Endothelial cell of umbilical vein (primary cell): Measurements from ENCODE around the gene WNT4. TPM values are rescaled to one million over a fixed set of nuclear protein-coding genes. Genes with fewer than 3 reads are reported as not detected.
A peak's percentile ranks its signal among the peaks of the same experiment; 100 is the strongest.

Experiments used
- BruUV-seq: library from RNA; stranded (reverse); fragments of 400-500 nt; replicated peaks from 2 replicates; lab custom pipeline; 2021; lab: Mats Ljungman, UMichigan
- CTCF ChIA-PET: fragments of 300-600, 350-600 bp; sonication (Branson Sonifier 250); formaldehyde crosslinking; loops from one replicate; lab custom pipeline; 2021; ENCODE audit warnings: antibody characterized with exemption, inconsistent platforms; lab: Charles Lee
- POLR2A ChIA-PET: fragments of 300-600, 350-600 bp; sonication (Branson Sonifier 250); formaldehyde crosslinking; loops from one replicate; lab custom pipeline; 2021; ENCODE audit warnings: antibody characterized with exemption, inconsistent platforms; lab: Charles Lee
- DNase-seq: peaks from one replicate; pipeline ENCODE4 v3.0.0-alpha.2; 2011; ENCODE audit warnings: low read depth, low spot score
- FAIRE-seq: peaks from 2 replicates; lab custom pipeline; 2011; peaks lifted over from hg19 to GRCh38; lab: Jason Lieb, UNC
- H2AFZ ChIP-seq: 2 replicates; pipeline ENCODE4 v1.6.0; 2012; ENCODE audit warnings: low read depth, low read length, control low read depth, inconsistent platforms
- H3K27ac ChIP-seq: 2 replicates; pipeline ENCODE4 v1.5.1; 2011; ENCODE audit warnings: low read depth, mild to moderate bottlenecking, control low read depth, low read length, moderate library complexity; ENCODE audit not compliant: insufficient read depth
- H3K27me3 ChIP-seq, 2 experiments: 2 replicates each; pipeline versions ENCODE4 v1.6.0 to v1.6.1; 2011; ENCODE audit warnings: low read length in 2 of 2, mixed read lengths in 1 of 2; ENCODE audit not compliant: control insufficient read depth in 2 of 2, insufficient read depth in 2 of 2
- H3K36me3 ChIP-seq, 2 experiments: 2 replicates in 1 of 2; 3 replicates in 1 of 2; pipeline ENCODE4 v1.5.1; 2011; ENCODE audit warnings: low read length in 2 of 2, mild to moderate bottlenecking in 1 of 2, moderate library complexity in 1 of 2; ENCODE audit not compliant: control insufficient read depth in 2 of 2, insufficient read depth in 2 of 2; ENCODE audit errors: extremely low read depth in 1 of 2
- H3K4me1 ChIP-seq: 3 replicates; pipeline ENCODE4 v1.5.1; 2011; ENCODE audit warnings: mild to moderate bottlenecking, low read length; ENCODE audit not compliant: control insufficient read depth, insufficient read depth; ENCODE audit errors: extremely low read depth
- H3K4me2 ChIP-seq: 2 replicates; pipeline ENCODE4 v1.6.1; 2011; ENCODE audit warnings: low read length, control low read depth, mixed read lengths; ENCODE audit not compliant: insufficient read depth
- H3K4me3 ChIP-seq, 3 experiments: fragments of 200-600 bp in 1 of 3; sonication (generic), shearing (Covaris generic) in 1 of 3; replicated peaks in 1 of 3; 2 replicates each; pipeline ENCODE4 v1.5.1; 2011 to 2016; ENCODE audit warnings: control low read depth in 3 of 3, low read length in 3 of 3, mild to moderate bottlenecking in 2 of 3, inconsistent platforms in 1 of 3, low read depth in 1 of 3, moderate library complexity in 1 of 3; ENCODE audit not compliant: insufficient read depth in 1 of 3
- H3K79me2 ChIP-seq: 2 replicates; pipeline ENCODE4 v1.6.0; 2012; ENCODE audit warnings: low read length, inconsistent platforms; ENCODE audit not compliant: control insufficient read depth, insufficient read depth
- H3K9ac ChIP-seq: replicated peaks from 2 replicates; pipeline ENCODE3; 2011; ENCODE audit warnings: low read length, control low read depth; ENCODE audit not compliant: insufficient read depth; ENCODE audit errors: extremely low read depth
- H3K9me1 ChIP-seq: replicated peaks from 3 replicates; pipeline ENCODE4 v1.6.0; 2011; ENCODE audit warnings: mild to moderate bottlenecking, low read length; ENCODE audit not compliant: control insufficient read depth, insufficient read depth; ENCODE audit errors: extremely low read depth
- H3K9me3 ChIP-seq: replicated peaks from 2 replicates; pipeline ENCODE4 v1.5.1; 2012; ENCODE audit warnings: low read length, inconsistent platforms; ENCODE audit not compliant: control insufficient read depth, insufficient read depth
- H4K20me1 ChIP-seq: replicated peaks from 2 replicates; pipeline ENCODE3; 2011; ENCODE audit warnings: mild to moderate bottlenecking, low read length; ENCODE audit not compliant: control insufficient read depth, insufficient read depth; ENCODE audit errors: extremely low read depth
- CTCF ChIP-seq, 2 donors: IDR thresholded peaks; 1 replicate in 1 of 2; 2 replicates in 1 of 2; pipeline ENCODE4 v1.5.1; 2011; ENCODE audit warnings: low read length in 2 of 2, mild to moderate bottlenecking in 2 of 2, moderate library complexity in 2 of 2, control low read depth in 1 of 2, inconsistent platforms in 1 of 2, low read depth in 1 of 2; ENCODE audit not compliant: insufficient read depth in 1 of 2; ENCODE audit errors: extremely low read depth in 1 of 2
- EZH2 ChIP-seq: IDR thresholded peaks from 2 replicates; pipeline ENCODE4 v1.6.1; 2012; ENCODE audit warnings: borderline replicate concordance, low read depth, mild to moderate bottlenecking, moderate library complexity, low read length, inconsistent platforms; ENCODE audit not compliant: severe bottlenecking
- FOS ChIP-seq: IDR thresholded peaks from 2 replicates; pipeline ENCODE4 v1.6.1; 2011; ENCODE audit warnings: mild to moderate bottlenecking, low read length, moderate library complexity, borderline replicate concordance; ENCODE audit not compliant: insufficient read depth
- GATA2 ChIP-seq: IDR thresholded peaks from 2 replicates; pipeline ENCODE4 v1.7.0; 2011; ENCODE audit warnings: low read depth, mild to moderate bottlenecking, moderate library complexity, mixed read lengths, low read length; ENCODE audit not compliant: insufficient read length, insufficient read depth
- JUN ChIP-seq: IDR thresholded peaks from 2 replicates; pipeline ENCODE4 v1.6.1; 2011; ENCODE audit warnings: borderline replicate concordance, low read depth; ENCODE audit not compliant: insufficient read length, insufficient read depth
- MAX ChIP-seq: IDR thresholded peaks from 2 replicates; pipeline ENCODE4 v1.6.1; 2011; ENCODE audit not compliant: insufficient read depth, insufficient read length
- MYC ChIP-seq: IDR thresholded peaks from one replicate; pipeline ENCODE4 v1.6.1; 2011; ENCODE audit warnings: mild to moderate bottlenecking, low read depth, low read length
- POLR2A ChIP-seq: IDR thresholded peaks from 2 replicates; pipeline ENCODE4 v1.6.1; 2012; ENCODE audit warnings: low read depth, mild to moderate bottlenecking, control low read depth, low read length
- POLR2AphosphoS5 ChIP-seq: IDR thresholded peaks from 2 replicates; pipeline ENCODE4 v1.6.1; 2012; ENCODE audit warnings: low read depth, mild to moderate bottlenecking, control low read depth, low read length, moderate library complexity; ENCODE audit not compliant: insufficient read depth
- dilution Hi-C: fragments of 300-500 bp; cut with MboI; formaldehyde crosslinking; loops from one replicate; pipeline ENCODE4 v1.15.0; 2019; ENCODE audit warnings: low sequenced_read_pairs; ENCODE audit not compliant: extremely low pct_ligation_motif_present
- intact Hi-C: fragments of 100-400 bp; cut with micrococcal nuclease; formaldehyde crosslinking; loops from one replicate; pipeline ENCODE4 v1.10.0; 2022
- polyA plus RNA-seq, 4 experiments: library from polyadenylated mRNA; depleted of rRNA in 3 of 4; stranded (reverse) in 3 of 4; unstranded in 1 of 4; fragments of >200 nt; gene quantifications; 2 replicates each; pipeline versions ENCODE4 v1.2.1 to v1.2.3, GENCODE V29; 2011 to 2012; ENCODE audit warnings: missing spikeins in 1 of 4
- total RNA-seq: library from RNA; stranded (reverse); gene quantifications from 2 replicates; pipeline ENCODE4 v1.2.3, GENCODE V29; 2021

The WNT4 gene
- total and polyA plus RNA-seq, 2 donors (not counting 3 experiments of a cell fraction or from before 2014, with no cell fraction given) = 0.06 TPM; not detected in 1

- Histone ChIP-seq H3K79me2 (peaks cover 25% of the 10 kb centered on the region), H4K20me1 (peaks cover 6% of the 10 kb centered on the region), H3K9me3 (no peaks in the 10 kb centered on the region), H3K27ac (peak overlapping the region; percentile 59), H3K9ac (peak overlapping the region; percentile 27), H3K36me3 (peaks cover 0 to 20% of the 10 kb centered on the region in 2 experiments), H3K4me1 (peaks cover 40% of the 10 kb centered on the region), H3K4me3 (no peak overlapping the region), H3K4me2 (peak overlapping the region; percentile 41), H2AFZ (no peak overlapping the region), H3K27me3 (no peaks in the 10 kb centered on the region), H3K9me1 (no peaks in the 10 kb centered on the region)
- CTCF ChIA-PET = interaction anchor here (0.8 to 3.5 kb wide), 8 partner anchors 10 to 301 kb away, joined by 3 to 31 read pairs (median 4); partner anchors contain the start of gene WNT4
- TF ChIP-seq CTCF (IDR thresholded peaks at IDR 0.05; ENCODE audit: extremely low read depth in 1 of 2, insufficient read depth in 1 of 2, low read depth in 1 of 2, low read length in 2 of 2) = no peak
- TF ChIP-seq MAX = no peak
- TF ChIP-seq MYC = no peak
- TF ChIP-seq GATA2 = no peak
- TF ChIP-seq FOS = no peak
- no peak for TF ChIP-seq POLR2AphosphoS5
- TF ChIP-seq POLR2A = no peak
- TF ChIP-seq JUN = no peak
- no peak for TF ChIP-seq EZH2
- no peak for DNase-seq
- FAIRE-seq = no peak
- dilution Hi-C loops (no loop called here), intact Hi-C loops (no loop called here)
- POLR2A ChIA-PET = interaction anchor here (1.3 kb wide), 1 partner anchor 16 kb away, joined by 3 read pairs; no protein-coding TSS in a partner anchor
- BruUV-seq = TSS peak; percentile 8
Observed at GRCh38 chr1:22115286-22115685, 27.6 kb downstream of the WNT4 start.
